Left cardiac atrium (tissue), 2 donors: ENCODE results near the gene GPR85. TPM values are rescaled to one million over a fixed set of nuclear protein-coding genes. Genes with fewer than 3 reads are reported as not detected.

ENCODE experiments used
- total RNA-seq, 2 donors: library from RNA; stranded (reverse); fragmentation: NEBNext Ultra II Directional; extraction: Animal tissue kit (Norgen Biotek cat#: 25700); gene quantifications; one replicate each; pipeline ENCODE4 v1.2.1, GENCODE V29; 2021
- donor health status: DM: no; HTN: yes; CAD: no; lungs with severe emphysema.
- donor health status: DM: yes; HTN: yes; CAD: no.

The GPR85 gene
- total RNA-seq, 2 donors from 2014 or later = 1.9 to 2.4 TPM

Other genes starting within 250 kb of the GPR85 start
- 10 to 100 TPM; 78.1 to 85.9 TPM for gene SMIM30, start 31.7 kb upstream of the GPR85 start, total RNA-seq